Measurements from ENCODE around the gene BMERB1.

GRCh38 chr16:15450624-15451023, 16.2 kb downstream of the BMERB1 start:
- no peak for TF ChIP-seq CTCF (IDR thresholded peaks at IDR 0.05)
- TF ChIP-seq POLR2A (IDR thresholded peaks at IDR 0.05): no peak
